Muscle layer of colon (tissue), 2 donors: ENCODE measurements around the gene ST6GALNAC3.
"Not testable (repeated sequence)": the region's sequence is repeated elsewhere in the genome, so short reads cannot be mapped to it uniquely, and the experiment has no call there.

Experiments used
- H3K27ac ChIP-seq: one replicate; pipeline ENCODE4 v1.7.0; 2013; ENCODE audit warnings: low read depth, mild to moderate bottlenecking, low read length, moderate library complexity
- H3K27me3 ChIP-seq, 2 donors: one replicate each; pipeline ENCODE4 v1.7.0; 2013; ENCODE audit warnings: low read length in 2 of 2, mild to moderate bottlenecking in 2 of 2; ENCODE audit not compliant: insufficient read depth in 2 of 2, control insufficient read depth in 1 of 2
- H3K36me3 ChIP-seq: one replicate; pipeline ENCODE4 v1.7.0; 2013; ENCODE audit warnings: mild to moderate bottlenecking, low read length; ENCODE audit not compliant: insufficient read depth
- H3K4me1 ChIP-seq: one replicate; pipeline ENCODE4 v1.7.0; 2013; ENCODE audit warnings: mild to moderate bottlenecking, low read length; ENCODE audit not compliant: insufficient read depth
- H3K4me3 ChIP-seq, 2 donors: one replicate each; pipeline ENCODE4 v1.7.0; 2013; ENCODE audit warnings: low read length in 2 of 2, low read depth in 1 of 2, mild to moderate bottlenecking in 1 of 2, moderate library complexity in 1 of 2
- H3K9ac ChIP-seq: one replicate; pipeline ENCODE4 v1.7.0; 2013; ENCODE audit warnings: low read length
- H3K9me3 ChIP-seq: one replicate; pipeline ENCODE4 v1.7.0; 2013; ENCODE audit warnings: mild to moderate bottlenecking, low read length
- donor health status: abdominal sarcoma.
- donor health status: Adenocarcinoma of cecum.

Gene ST6GALNAC3

GRCh38 chr1:76232666-76233065 is 158.1 kb downstream of the ST6GALNAC3 start:
- H3K27ac ChIP-seq = no peak overlapping the region
- H3K4me3 ChIP-seq = no peak overlapping the region
- no peaks in the 10 kb centered on the region for H3K36me3 ChIP-seq
- no peaks in the 10 kb centered on the region for H3K9me3 ChIP-seq
- H3K4me1 ChIP-seq = peaks cover 3% of the 10 kb centered on the region
- H3K27me3 ChIP-seq = no peaks in the 10 kb centered on the region
- H3K9ac ChIP-seq = no peak overlapping the region

GRCh38 chr1:76234061-76234460 is 159.5 kb downstream of the ST6GALNAC3 start:
- Histone ChIP-seq H3K4me3 (no peak overlapping the region), H3K36me3 (no peaks in the 10 kb centered on the region), H3K27ac (no peak overlapping the region), H3K9ac (no peak overlapping the region), H3K27me3 (no peaks in the 10 kb centered on the region), H3K9me3 (no peaks in the 10 kb centered on the region), H3K4me1 (peaks cover 3% of the 10 kb centered on the region)

- Histone ChIP-seq H3K36me3 (no peaks in the 10 kb centered on the region), H3K27ac (no peak overlapping the region), H3K9me3 (no peaks in the 10 kb centered on the region), H3K4me1 (no peaks in the 10 kb centered on the region), H3K9ac (no peak overlapping the region), H3K27me3 (no peaks in the 10 kb centered on the region), H3K4me3 (no peak overlapping the region)
Observed at GRCh38 chr1:76237211-76237610, 162.7 kb downstream of the ST6GALNAC3 start.

DNA sequence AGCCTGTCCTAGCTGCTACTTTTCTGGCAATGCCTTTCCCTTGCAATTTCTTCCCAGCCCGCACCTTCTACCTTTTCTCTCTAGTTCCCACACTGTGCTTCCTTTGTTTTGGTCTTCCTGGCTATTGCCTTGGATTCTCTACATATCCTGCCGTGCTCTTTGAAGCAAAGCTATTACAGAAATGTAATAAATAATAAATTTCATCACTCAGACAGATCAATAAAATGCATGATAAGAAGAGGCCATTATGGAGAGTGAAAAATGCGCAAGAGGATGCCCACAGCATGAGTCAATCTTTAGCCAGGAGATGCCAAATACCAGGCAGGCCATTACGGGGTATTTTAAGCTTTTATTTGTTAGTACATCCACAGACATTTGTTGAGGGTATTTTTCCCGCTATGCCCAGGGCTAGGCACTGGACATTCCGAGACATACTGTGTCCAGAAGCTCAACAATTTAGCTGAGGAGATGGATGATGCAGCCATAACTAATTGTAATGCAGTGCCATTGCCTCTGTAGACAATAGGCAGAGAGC is 163.6 kb downstream of the ST6GALNAC3 start:
- Histone ChIP-seq H3K9me3 (no peaks in the 10 kb centered on the region), H3K4me1 (no peaks in the 10 kb centered on the region), H3K9ac (no peak overlapping the region), H3K36me3 (no peaks in the 10 kb centered on the region), H3K27me3 (no peaks in the 10 kb centered on the region), H3K4me3 (no peak overlapping the region), H3K27ac (no peak overlapping the region)

- H3K9ac ChIP-seq = no peak overlapping the region
- H3K27me3 ChIP-seq = no peaks in the 10 kb centered on the region
- H3K27ac ChIP-seq = no peak overlapping the region
- no peak overlapping the region for H3K4me3 ChIP-seq
- H3K36me3 ChIP-seq = no peaks in the 10 kb centered on the region
- no peaks in the 10 kb centered on the region for H3K9me3 ChIP-seq
- no peaks in the 10 kb centered on the region for H3K4me1 ChIP-seq
Observed at GRCh38 chr1:76239470-76239918, 164.9 kb downstream of the ST6GALNAC3 start.

DNA sequence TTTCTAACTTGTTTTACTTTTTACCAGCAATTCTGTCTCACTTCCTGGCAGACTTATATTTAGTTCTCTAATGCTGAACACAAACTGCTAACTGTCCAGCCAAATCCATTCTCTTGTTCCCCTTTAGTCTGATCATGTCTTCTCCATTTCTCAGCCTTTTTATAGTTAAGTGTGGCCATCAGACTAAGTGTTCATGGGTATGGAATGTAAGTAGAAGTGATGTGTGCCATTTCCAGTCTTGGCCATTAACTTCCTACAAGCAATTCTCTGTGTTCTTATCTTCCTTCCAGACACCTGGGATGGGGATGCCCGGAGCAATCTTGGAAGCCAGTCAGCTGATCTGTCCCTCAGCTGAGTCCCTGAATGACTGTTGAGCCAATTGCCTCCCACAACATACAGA is 165.8 kb downstream of the ST6GALNAC3 start:
- Histone ChIP-seq H3K36me3 (no peaks in the 10 kb centered on the region), H3K4me1 (no peaks in the 10 kb centered on the region), H3K4me3 (no peak overlapping the region), H3K9me3 (no peaks in the 10 kb centered on the region), H3K27me3 (no peaks in the 10 kb centered on the region), H3K27ac (no peak overlapping the region), H3K9ac (no peak overlapping the region)

GRCh38 chr1:76242587-76242986 is 168.0 kb downstream of the ST6GALNAC3 start:
- not testable (repeated sequence) for H3K9ac ChIP-seq, H3K4me1 ChIP-seq, H3K9me3 ChIP-seq, H3K36me3 ChIP-seq, H3K27ac ChIP-seq, H3K27me3 ChIP-seq, H3K4me3 ChIP-seq

DNA sequence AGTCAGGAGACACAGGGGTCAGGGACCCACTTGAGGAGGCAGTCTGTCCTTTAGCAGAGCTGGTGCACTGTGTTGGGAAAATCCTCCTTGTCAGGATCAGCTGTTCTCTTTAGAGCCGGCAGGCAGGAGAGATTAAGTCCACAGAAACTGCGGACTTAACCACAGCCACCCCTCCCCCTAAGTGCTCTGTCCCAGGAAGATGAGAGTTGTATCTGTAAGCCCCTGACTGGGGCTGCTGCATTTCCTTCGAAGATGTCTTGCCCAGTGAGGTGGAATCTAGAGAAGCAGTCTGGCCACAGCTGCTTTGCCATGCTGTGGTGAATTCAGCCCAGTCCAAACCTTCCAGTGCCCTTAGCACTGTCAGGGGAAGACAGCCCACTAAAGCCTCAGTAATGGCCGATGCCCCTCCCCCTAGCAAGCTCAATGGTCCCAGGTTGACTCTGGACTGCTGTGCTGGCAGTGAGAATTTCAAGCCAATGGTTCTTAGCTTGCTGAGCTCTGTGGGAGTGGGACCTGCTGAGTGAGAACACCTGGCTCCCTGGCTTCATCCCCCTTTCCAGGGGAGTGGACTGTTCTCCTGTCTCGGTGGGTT is 172.8 kb downstream of the ST6GALNAC3 start:
- Histone ChIP-seq H3K4me3 (no peak overlapping the region), H3K36me3 (no peaks in the 10 kb centered on the region), H3K9ac (no peak overlapping the region)

GRCh38 chr1:76250271-76250670 is 175.7 kb downstream of the ST6GALNAC3 start:
- Histone ChIP-seq H3K4me1 (no peaks in the 10 kb centered on the region), H3K27me3 (no peaks in the 10 kb centered on the region), H3K27ac (no peak overlapping the region), H3K9me3 (no peaks in the 10 kb centered on the region), H3K4me3 (no peak overlapping the region), H3K9ac (no peak overlapping the region), H3K36me3 (no peaks in the 10 kb centered on the region)

More for the DNA sequence above, 172.8 kb downstream of the ST6GALNAC3 start:
- no peaks in the 10 kb centered on the region for H3K4me1 ChIP-seq
- no peak overlapping the region for H3K27ac ChIP-seq
- H3K27me3 ChIP-seq = no peaks in the 10 kb centered on the region
- no peaks in the 10 kb centered on the region for H3K9me3 ChIP-seq

DNA sequence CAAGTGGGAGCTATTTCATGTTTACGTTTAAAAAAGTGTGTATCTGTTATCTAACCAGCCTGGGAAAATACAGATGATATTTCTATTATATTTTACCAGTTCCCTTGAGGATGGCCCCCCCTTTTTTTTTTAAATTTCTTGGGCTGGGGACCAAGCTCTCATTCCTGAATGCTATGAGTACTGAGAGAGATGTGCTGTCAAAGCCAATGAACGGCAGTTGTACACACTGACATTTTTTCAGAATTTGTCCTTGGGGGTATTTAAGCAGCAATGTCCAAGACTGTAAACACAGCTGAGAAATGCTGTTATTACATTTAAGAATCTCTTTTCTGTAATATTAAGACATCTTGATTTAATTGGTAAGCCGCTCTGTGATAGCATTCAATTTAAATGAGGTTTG is 177.9 kb downstream of the ST6GALNAC3 start:
- no peak overlapping the region for H3K9ac ChIP-seq
- H3K9me3 ChIP-seq = no peaks in the 10 kb centered on the region
- no peak overlapping the region for H3K4me3 ChIP-seq

DNA sequence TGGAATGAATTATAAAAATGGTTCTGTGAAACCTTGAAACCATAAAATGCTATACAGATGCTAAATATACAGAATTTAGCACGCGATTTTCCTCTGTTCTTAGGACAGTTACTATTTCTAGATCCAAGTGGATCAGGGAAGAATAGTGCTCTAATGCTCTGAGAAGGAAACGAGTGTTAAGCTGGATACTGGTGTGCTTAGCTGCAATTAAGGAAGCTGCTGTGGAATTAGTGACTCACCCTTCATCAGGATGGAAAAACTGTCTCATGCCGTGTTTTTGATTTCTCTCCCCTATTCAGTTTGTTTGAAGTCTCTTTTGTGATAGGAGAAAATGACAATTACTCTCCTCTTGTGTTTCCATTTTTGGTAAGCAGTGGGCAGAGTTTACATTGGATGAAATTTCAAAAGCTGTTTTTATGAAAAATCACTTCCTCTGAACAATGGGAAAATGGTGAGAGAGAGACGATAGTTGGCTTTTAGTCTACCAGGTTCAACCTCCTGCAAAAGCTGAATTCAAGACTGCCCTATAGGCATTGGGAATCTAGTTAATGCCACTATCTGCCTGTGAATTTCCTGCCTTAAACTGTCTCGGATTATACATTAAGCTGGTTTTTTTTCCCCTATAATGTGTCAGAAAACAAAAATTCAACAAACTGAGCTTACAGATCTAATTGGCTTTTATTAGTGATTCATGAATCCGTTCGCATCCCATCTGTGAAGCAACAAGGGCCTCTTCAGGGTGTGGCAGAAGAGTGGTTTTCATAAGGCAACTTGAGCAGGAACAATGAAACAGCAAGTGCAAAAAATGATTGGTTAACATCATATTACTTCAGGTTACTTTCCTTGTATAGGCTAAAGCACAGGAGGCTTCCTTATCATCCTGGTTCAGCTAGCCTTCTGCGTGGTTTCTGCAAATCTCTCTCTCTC is 179.8 kb downstream of the ST6GALNAC3 start:
- Histone ChIP-seq H3K27ac (no peak overlapping the region), H3K9ac (no peak overlapping the region), H3K4me1 (no peaks in the 10 kb centered on the region), H3K4me3 (no peak overlapping the region), H3K36me3 (no peaks in the 10 kb centered on the region), H3K9me3 (no peaks in the 10 kb centered on the region), H3K27me3 (no peaks in the 10 kb centered on the region)

More for the DNA sequence above, 177.9 kb downstream of the ST6GALNAC3 start:
- no peak overlapping the region for H3K27ac ChIP-seq
- no peaks in the 10 kb centered on the region for H3K4me1 ChIP-seq
- no peaks in the 10 kb centered on the region for H3K36me3 ChIP-seq
- no peaks in the 10 kb centered on the region for H3K27me3 ChIP-seq
